PC-3 (cell line): ENCODE results near the gene B4GALNT4. TPM values are rescaled to one million over a fixed set of nuclear protein-coding genes. Genes with fewer than 3 reads are reported as not detected.

Source experiments
- ATAC-seq: fragments of 200-7000 bp; cut with Tn5 transposase; 2 replicates; pipeline ENCODE4 v1.9.1; 2020; ENCODE audit warnings: mild to moderate bottlenecking, moderate library complexity
- BruUV-seq: library from RNA; stranded (reverse); fragments of 400-500 nt; replicated peaks from 2 replicates; lab custom pipeline; 2021; lab: Mats Ljungman, UMichigan
- CTCF ChIA-PET: fragments of 300-600 bp; sonication (Branson Sonifier 250); formaldehyde crosslinking; loops from one replicate; lab custom pipeline; 2022; ENCODE audit warnings: antibody characterized with exemption; lab: Charles Lee
- POLR2A ChIA-PET: fragments of 300-600 bp; sonication (Branson Sonifier 250); formaldehyde crosslinking; loops from one replicate; lab custom pipeline; 2022; ENCODE audit warnings: antibody characterized with exemption; ENCODE audit not compliant: unreplicated experiment; lab: Charles Lee
- DNase-seq: peaks from one replicate; pipeline ENCODE4 v3.0.0-alpha.2; 2015
- H2AFZ ChIP-seq: fragments of 300-600 bp; sonication (generic); 2 replicates; pipeline ENCODE4 v1.6.0; 2016; ENCODE audit warnings: antibody characterized with exemption, low read length
- H3F3A ChIP-seq: fragments of 300-600 bp; sonication (generic); one replicate; pipeline ENCODE4 v1.6.0; 2017; ENCODE audit warnings: antibody characterized with exemption, low read length, control low read depth, mild to moderate bottlenecking; ENCODE audit not compliant: unreplicated experiment
- H3K27ac ChIP-seq: fragments of 300-600 bp; sonication (generic); 2 replicates; pipeline ENCODE4 v1.5.1; 2016; ENCODE audit warnings: mild to moderate bottlenecking, low read length
- H3K27me3 ChIP-seq: fragments of 300-600 bp; sonication (generic); 2 replicates; pipeline ENCODE4 v1.6.1; 2016; ENCODE audit warnings: low read length, mixed read lengths
- H3K36me3 ChIP-seq: fragments of 300-600 bp; sonication (generic); 2 replicates; pipeline ENCODE4 v1.6.1; 2016; ENCODE audit warnings: low read depth, mixed run types, low read length, mixed read lengths
- H3K4me1 ChIP-seq: fragments of 300-600 bp; sonication (generic); 2 replicates; pipeline ENCODE4 v1.5.1; 2016; ENCODE audit warnings: low read length; ENCODE audit not compliant: insufficient read depth
- H3K4me2 ChIP-seq: fragments of 300-600 bp; sonication (generic); 2 replicates; pipeline ENCODE4 v1.6.0; 2016; ENCODE audit warnings: low read length
- H3K4me3 ChIP-seq: fragments of 300-600 bp; sonication (generic); 2 replicates; pipeline ENCODE4 v1.5.1; 2016; ENCODE audit warnings: mild to moderate bottlenecking, low read length, mixed read lengths
- H3K79me2 ChIP-seq: fragments of 300-600 bp; sonication (generic); 2 replicates; pipeline ENCODE4 v1.6.1; 2017; ENCODE audit warnings: low read length, mixed read lengths
- H3K9ac ChIP-seq: fragments of 300-600 bp; sonication (generic); 2 replicates; pipeline ENCODE4 v1.6.0; 2016; ENCODE audit warnings: mild to moderate bottlenecking, low read length
- H3K9me2 ChIP-seq: fragments of 300-600 bp; sonication (generic); replicated peaks from 2 replicates; pipeline ENCODE4 v1.6.1; 2016; ENCODE audit warnings: mixed run types, low read length, mixed read lengths
- H3K9me3 ChIP-seq: fragments of 300-600 bp; sonication (generic); 2 replicates; pipeline ENCODE4 v1.6.1; 2016; ENCODE audit warnings: low read length, mixed read lengths
- H4K20me1 ChIP-seq: fragments of 300-600 bp; sonication (generic); 2 replicates; pipeline ENCODE4 v1.6.1; 2016; ENCODE audit warnings: low read length, mixed read lengths
- CTCF ChIP-seq: fragments of 300-600 bp; sonication (generic); conservative IDR thresholded peaks from 2 replicates; pipeline ENCODE4 v1.5.1; 2017; ENCODE audit warnings: antibody characterized with exemption, low read depth, mild to moderate bottlenecking, low read length
- EZH2 ChIP-seq: fragments of 300-600 bp; sonication (generic); IDR thresholded peaks from one replicate; pipeline ENCODE4 v1.6.1; 2017; ENCODE audit warnings: antibody characterized with exemption, mild to moderate bottlenecking, low read length; ENCODE audit not compliant: unreplicated experiment
- EZH2phosphoT487 ChIP-seq: fragments of 300-600 bp; sonication (generic); IDR thresholded peaks from 2 replicates; pipeline ENCODE4 v1.6.1; 2018; ENCODE audit warnings: mild to moderate bottlenecking, antibody characterized with exemption, low read length, borderline replicate concordance
- intact Hi-C: fragments of 100-400 bp; cut with micrococcal nuclease; formaldehyde crosslinking; loops from 2 replicates; pipeline ENCODE4 v1.9.0; 2023
- total RNA-seq: library from RNA; depleted of rRNA; stranded (reverse); fragments of >200 nt; gene quantifications from 2 replicates; pipeline ENCODE4 v1.2.3, GENCODE V29; 2014

The B4GALNT4 gene
- total RNA-seq, 1 experiment from 2014 or later = 52.9 TPM

- Histone ChIP-seq H3K4me3 (no peak overlapping the region), H2AFZ (no peak overlapping the region), H3K79me2 (no peaks in the 10 kb centered on the region), H3K27ac (no peak overlapping the region), H3K9me3 (no peaks in the 10 kb centered on the region), H3K9ac (no peak overlapping the region), H3K27me3 (no peaks in the 10 kb centered on the region), H4K20me1 (no peaks in the 10 kb centered on the region), H3K9me2 (no peaks in the 10 kb centered on the region), H3F3A (no peaks in the 10 kb centered on the region), H3K4me1 (peaks cover 9% of the 10 kb centered on the region), H3K36me3 (no peaks in the 10 kb centered on the region), H3K4me2 (no peak overlapping the region)
- ATAC-seq (no peak), DNase-seq (no peak)
- POLR2A ChIA-PET = no interaction called here
- intact Hi-C loops = loop anchor here (5.0 kb wide), 1 partner anchor 52 kb away; the partner anchor contains the start of gene IFITM2
- CTCF ChIA-PET = no interaction called here
- no TSS peak for BruUV-seq
- TF ChIP-seq CTCF (no peak), EZH2phosphoT487 (no peak), EZH2 (no peak)
Measured at GRCh38 chr11:359181-359714, 10.1 kb upstream of the B4GALNT4 start.

GRCh38 chr11:360326-361280, 8.7 kb upstream of the B4GALNT4 start:
- Histone ChIP-seq H3K27ac (no peak overlapping the region), H3K9me3 (no peaks in the 10 kb centered on the region), H3K4me2 (no peak overlapping the region), H3K79me2 (no peaks in the 10 kb centered on the region), H3K36me3 (no peaks in the 10 kb centered on the region), H3K4me1 (peaks cover 6% of the 10 kb centered on the region), H3K4me3 (no peak overlapping the region), H2AFZ (no peak overlapping the region), H3K9ac (no peak overlapping the region), H3F3A (no peaks in the 10 kb centered on the region), H4K20me1 (no peaks in the 10 kb centered on the region), H3K9me2 (no peaks in the 10 kb centered on the region), H3K27me3 (no peaks in the 10 kb centered on the region)
- no peak for DNase-seq
- TF ChIP-seq EZH2phosphoT487 (no peak), CTCF (no peak), EZH2 (no peak)
- intact Hi-C loops = no loop called here
- CTCF ChIA-PET = no interaction called here
- POLR2A ChIA-PET = no interaction called here
- ATAC-seq = no peak
- BruUV-seq = no TSS peak
